Ishikawa (cell line): Measurements from ENCODE around the gene BORCS6.

ENCODE experiments used
- CEBPB ChIP-seq: IDR thresholded peaks from 2 replicates; pipeline ENCODE4 v1.6.1; 2012
- CREB1 ChIP-seq: IDR thresholded peaks from 2 replicates; pipeline ENCODE4 v1.6.1; 2012; ENCODE audit warnings: low read depth
- EGR1 ChIP-seq: IDR thresholded peaks from 2 replicates; pipeline ENCODE4 v1.6.1; 2012
- EP300 ChIP-seq: IDR thresholded peaks from 2 replicates; pipeline ENCODE4 v1.6.1; 2012; ENCODE audit warnings: borderline replicate concordance
- FOXM1 ChIP-seq: IDR thresholded peaks from 2 replicates; pipeline ENCODE4 v1.6.1; 2012; ENCODE audit warnings: low read depth, borderline replicate concordance
- MAX ChIP-seq: IDR thresholded peaks from 2 replicates; pipeline ENCODE4 v1.6.1; 2012
- NFIC ChIP-seq: IDR thresholded peaks from 2 replicates; pipeline ENCODE4 v1.6.1; 2012
- RAD21 ChIP-seq: IDR thresholded peaks from 2 replicates; pipeline ENCODE4 v1.6.1; 2012; ENCODE audit warnings: low read depth
- REST ChIP-seq: IDR thresholded peaks from 2 replicates; pipeline ENCODE4 v1.6.1; 2012; ENCODE audit warnings: low read depth, mild to moderate bottlenecking
- TAF1 ChIP-seq: IDR thresholded peaks from 2 replicates; pipeline ENCODE4 v1.6.1; 2012; ENCODE audit warnings: low read depth, mild to moderate bottlenecking
- TCF12 ChIP-seq: IDR thresholded peaks from 2 replicates; pipeline ENCODE4 v1.6.1; 2012; ENCODE audit warnings: low read depth
- TEAD4 ChIP-seq: IDR thresholded peaks from 2 replicates; pipeline ENCODE4 v1.6.1; 2012
- USF1 ChIP-seq: IDR thresholded peaks from 2 replicates; pipeline ENCODE4 v1.6.1; 2012
- YY1 ChIP-seq: IDR thresholded peaks from 2 replicates; pipeline ENCODE4 v1.6.1; 2012; ENCODE audit warnings: low read depth
- ZBTB7A ChIP-seq: IDR thresholded peaks from 2 replicates; pipeline ENCODE4 v1.6.1; 2012; ENCODE audit warnings: low read depth

Gene BORCS6

GRCh38 chr17:8189711-8190477, at the start of gene BORCS6:
Gene BORCS6 (minus strand): TSS chr17:8190180. CDS start chr17:8190140, 40 bp downstream.
- TF ChIP-seq ZBTB7A: peak; percentile 49; the same call in 1 of the 2 replicates
- peak; percentile 77 for TF ChIP-seq MAX
- peak; percentile 58; the same call in 1 of the 2 replicates for TF ChIP-seq YY1
- 0 out of 2 replicates have a peak, but pooled peaks have one; percentile 11 for TF ChIP-seq FOXM1
- no peak for TF ChIP-seq RAD21
- TF ChIP-seq CREB1: no peak
- peak; percentile 32 for TF ChIP-seq TEAD4
- peak; percentile 88 for TF ChIP-seq USF1

- no peak for TF ChIP-seq USF1
- TF ChIP-seq NFIC: no peak
Observed at GRCh38 chr17:8237886-8238285, 47.9 kb upstream of the BORCS6 start.

- TF ChIP-seq RAD21 (no peak), TCF12 (no peak), CEBPB (no peak), CREB1 (no peak), FOXM1 (no peak), EGR1 (no peak), REST (no peak), ZBTB7A (no peak), EP300 (no peak), TEAD4 (no peak), USF1 (no peak), TAF1 (no peak), MAX (no peak), NFIC (no peak)
Observed at GRCh38 chr17:8237175-8237574, 47.2 kb upstream of the BORCS6 start.

GRCh38 chr17:8235676-8236075, 45.7 kb upstream of the BORCS6 start:
- TF ChIP-seq TEAD4 (no peak), RAD21 (no peak), TAF1 (no peak)

- no peak for TF ChIP-seq EP300
Observed at GRCh38 chr17:8234361-8235270, 44.6 kb upstream of the BORCS6 start.

GRCh38 chr17:8231701-8232100, 41.7 kb upstream of the BORCS6 start:
- TF ChIP-seq CREB1 (no peak), MAX (no peak), EGR1 (no peak), EP300 (no peak), USF1 (no peak), TAF1 (no peak), REST (no peak), TCF12 (no peak), YY1 (no peak), TEAD4 (no peak), FOXM1 (no peak), RAD21 (no peak), CEBPB (no peak), NFIC (no peak), ZBTB7A (no peak)
